HFFc6 (cell line): ENCODE measurements around the gene BHLHE40. TPM values are rescaled to one million over a fixed set of nuclear protein-coding genes. Genes with fewer than 3 reads are reported as not detected.

Experiments
- DNase-seq: peaks from one replicate; pipeline ENCODE4 v3.0.0-alpha.2; 2018
- H3K27ac Mint-ChIP-seq: 2 replicates; pipeline ENCODE4 v1.8.0; 2020; ENCODE audit warnings: mild to moderate bottlenecking, mixed read lengths
- H3K27me3 Mint-ChIP-seq: 2 replicates; pipeline ENCODE4 v1.8.0; 2021; ENCODE audit warnings: mild to moderate bottlenecking, moderate library complexity, mixed read lengths; ENCODE audit not compliant: insufficient read depth
- H3K36me3 Mint-ChIP-seq: 2 replicates; pipeline ENCODE4 v1.8.0; 2021; ENCODE audit warnings: low read depth, mixed read lengths
- H3K4me1 Mint-ChIP-seq: 2 replicates; pipeline ENCODE4 v1.8.0; 2020; ENCODE audit warnings: low read depth, mixed read lengths
- H3K4me3 Mint-ChIP-seq: 2 replicates; pipeline ENCODE4 v1.8.0; 2020; ENCODE audit warnings: mild to moderate bottlenecking, moderate library complexity, mixed read lengths
- H3K9me3 Mint-ChIP-seq: 2 replicates; pipeline ENCODE4 v1.8.0; 2020; ENCODE audit warnings: mild to moderate bottlenecking, mixed read lengths
- CTCF ChIP-seq: fragments of 200-600 bp; sonication (generic); IDR thresholded peaks from 2 replicates; pipeline ENCODE4 v1.5.0; 2021; ENCODE audit warnings: antibody characterized with exemption, mild to moderate bottlenecking
- total RNA-seq, 6 experiments: library from RNA; stranded (reverse); fragmentation: NEBNext Ultra II Directional; extraction: Animal tissue kit (Norgen Biotek cat#: 25700); gene quantifications; 2 replicates in 1 of 6; 3 replicates in 5 of 6; pipeline ENCODE4 v1.2.3, GENCODE V29; 2021

The BHLHE40 gene
- total RNA-seq, 6 experiments from 2014 or later, result 10.2 to 11.8 (median 10.7) TPM

GRCh38 chr3:4978204-4978965 lies 852 bp upstream of the BHLHE40 start:
- no peaks in the 10 kb centered on the region for H3K9me3 Mint-ChIP-seq
- H3K27me3 Mint-ChIP-seq, result no peaks in the 10 kb centered on the region; the same call in 1 of the 2 replicates
- peak overlapping the region; percentile 99 for H3K4me3 Mint-ChIP-seq
- H3K27ac Mint-ChIP-seq, result peak overlapping the region; percentile 97
- peaks cover 11% of the 10 kb centered on the region for H3K36me3 Mint-ChIP-seq
- DNase-seq, result peak; percentile 95
- peaks cover 52% of the 10 kb centered on the region for H3K4me1 Mint-ChIP-seq
- peak; percentile 11; the same call in 1 of the 2 replicates for TF ChIP-seq CTCF

DNA sequence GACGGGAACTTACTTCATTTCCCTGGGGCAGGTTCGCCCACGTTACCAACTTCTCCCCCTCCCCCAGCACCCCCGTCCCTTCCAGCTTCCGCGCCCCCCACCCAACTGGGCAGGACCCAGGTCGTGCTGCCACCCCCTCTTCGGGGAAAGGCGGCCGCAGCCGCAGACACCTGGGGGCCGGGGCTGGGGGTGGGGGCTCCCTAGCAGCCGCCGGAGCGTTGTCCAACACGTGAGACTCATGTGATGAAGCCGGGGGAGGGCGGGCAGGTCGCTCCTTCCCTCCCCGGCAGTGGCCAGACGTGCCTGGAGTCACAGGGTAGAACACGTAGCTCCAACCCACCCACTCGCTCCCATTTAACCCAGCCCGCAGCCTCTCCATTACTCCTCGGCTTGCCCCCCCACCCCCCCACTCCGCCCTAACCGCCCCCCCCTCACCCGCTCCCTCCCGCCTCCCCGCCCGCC lies 240 bp upstream of the BHLHE40 start:
- Mint-ChIP-seq H3K27ac (peak overlapping the region; percentile 97), H3K36me3 (peaks cover 16% of the 10 kb centered on the region), H3K4me1 (peaks cover 58% of the 10 kb centered on the region), H3K4me3 (peak overlapping the region; percentile 99), H3K9me3 (no peaks in the 10 kb centered on the region), H3K27me3 (no peaks in the 10 kb centered on the region; the same call in 1 of the 2 replicates)
- no peak for TF ChIP-seq CTCF
- peak; percentile 95 for DNase-seq

DNA sequence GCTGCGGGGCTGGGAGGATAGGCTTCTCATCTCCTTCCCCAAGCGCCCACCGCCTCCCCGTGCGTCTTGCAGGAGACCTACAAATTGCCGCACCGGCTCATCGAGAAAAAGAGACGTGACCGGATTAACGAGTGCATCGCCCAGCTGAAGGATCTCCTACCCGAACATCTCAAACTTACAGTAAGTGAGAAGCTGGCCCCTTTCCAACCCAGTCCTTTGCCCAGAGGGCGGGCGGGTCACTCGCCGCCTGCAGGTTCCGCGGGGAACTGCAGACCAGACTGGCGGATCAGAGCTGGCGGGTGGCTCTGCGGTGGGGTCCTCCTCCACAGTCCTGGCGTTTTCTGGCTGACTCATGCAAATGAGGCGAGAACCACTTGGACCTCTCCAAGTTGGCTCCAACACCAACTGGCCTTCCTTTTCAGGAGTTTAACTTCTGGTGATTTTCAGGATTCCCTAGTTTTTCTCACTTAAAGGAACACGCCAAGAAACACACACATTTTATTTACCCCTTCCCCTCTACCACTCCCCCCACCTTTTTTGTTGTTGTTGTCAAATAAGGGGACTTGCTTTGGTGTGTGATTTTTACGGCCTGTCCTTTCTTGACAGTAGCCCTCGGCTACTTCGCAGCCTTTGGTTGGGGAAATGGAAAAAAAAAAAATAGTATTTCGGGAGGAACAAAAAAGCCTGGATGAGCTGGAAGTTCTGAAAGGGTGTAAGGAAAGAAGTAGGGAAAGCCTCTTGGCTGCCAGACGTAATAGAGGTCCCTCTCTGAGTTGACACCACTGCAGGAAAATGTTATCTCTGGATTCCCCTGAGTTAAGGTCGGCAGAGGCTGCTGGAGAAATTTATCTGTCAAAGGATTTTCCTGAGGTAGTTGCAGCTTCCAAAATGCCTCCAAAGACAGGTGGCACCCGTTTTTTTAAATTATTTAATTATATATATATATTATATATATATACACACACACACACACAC lies 1.3 kb downstream of the BHLHE40 start:
- Mint-ChIP-seq H3K4me1 (peaks cover 70% of the 10 kb centered on the region), H3K4me3 (peak overlapping the region; percentile 99), H3K27me3 (no peaks in the 10 kb centered on the region; the same call in 1 of the 2 replicates), H3K36me3 (peaks cover 21% of the 10 kb centered on the region), H3K27ac (peak overlapping the region; percentile 97), H3K9me3 (no peaks in the 10 kb centered on the region)
- peak; percentile 98 for TF ChIP-seq CTCF
- peak; percentile 92 for DNase-seq

DNA sequence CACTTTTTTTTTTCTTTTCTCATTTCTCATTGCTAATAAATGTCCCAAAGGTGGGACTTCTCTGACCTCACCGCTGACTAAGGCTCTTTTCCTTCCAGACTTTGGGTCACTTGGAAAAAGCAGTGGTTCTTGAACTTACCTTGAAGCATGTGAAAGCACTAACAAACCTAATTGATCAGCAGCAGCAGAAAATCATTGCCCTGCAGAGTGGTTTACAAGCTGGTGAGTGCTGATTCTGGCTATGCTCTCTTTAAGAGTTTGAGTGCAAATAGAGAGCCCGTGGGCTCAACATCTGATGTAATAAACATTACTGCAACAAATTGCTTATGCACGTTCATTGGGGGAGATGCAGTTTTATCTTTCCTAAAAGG lies 2.0 kb downstream of the BHLHE40 start:
- Mint-ChIP-seq H3K4me1 (peaks cover 78% of the 10 kb centered on the region), H3K36me3 (peaks cover 21% of the 10 kb centered on the region), H3K9me3 (no peaks in the 10 kb centered on the region), H3K4me3 (peak overlapping the region; percentile 99), H3K27me3 (no peaks in the 10 kb centered on the region; the same call in 1 of the 2 replicates), H3K27ac (peak overlapping the region; percentile 72)
- TF ChIP-seq CTCF, result no peak
- no peak for DNase-seq

DNA sequence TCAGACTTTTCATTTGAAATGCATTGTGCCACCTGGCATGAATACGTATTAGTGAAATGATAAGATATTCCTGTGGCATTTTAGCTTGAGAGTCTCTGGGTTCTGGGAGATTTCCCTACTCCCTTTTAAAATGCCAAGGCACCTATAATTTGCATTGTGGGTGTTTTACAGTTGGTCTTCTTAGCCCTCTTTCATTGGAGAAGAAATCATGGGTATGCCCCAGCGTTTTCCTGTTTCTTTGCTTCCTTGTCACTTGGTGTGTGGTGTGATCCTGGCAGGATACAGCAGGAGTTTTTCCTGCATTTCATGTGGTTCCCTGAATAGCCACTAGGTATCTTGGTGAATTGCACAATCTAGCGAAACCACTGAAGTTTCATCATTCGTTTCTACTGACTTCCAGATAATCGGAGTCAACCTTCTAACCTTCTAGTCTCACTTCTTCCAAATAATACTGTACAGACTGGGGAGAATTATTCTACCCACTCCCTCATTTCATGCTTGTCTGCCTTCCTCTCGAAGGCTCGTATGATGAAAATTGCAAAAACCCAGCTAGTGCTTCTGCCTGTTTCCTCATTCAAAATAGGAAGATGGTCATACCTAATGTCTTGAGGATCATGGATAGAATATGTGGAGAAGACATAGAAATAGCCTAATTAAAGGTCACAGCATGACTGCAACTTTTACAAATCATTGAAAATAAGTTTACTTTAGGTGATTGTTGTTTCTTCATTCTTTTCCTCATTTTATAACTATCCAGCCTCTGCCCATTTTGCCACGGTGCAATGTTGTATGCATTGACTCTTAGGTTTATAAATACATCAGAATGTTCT lies 2.6 kb downstream of the BHLHE40 start:
- H3K36me3 Mint-ChIP-seq, result peaks cover 21% of the 10 kb centered on the region
- peaks cover 79% of the 10 kb centered on the region for H3K4me1 Mint-ChIP-seq
- H3K27me3 Mint-ChIP-seq, result no peaks in the 10 kb centered on the region; the same call in 1 of the 2 replicates
- TF ChIP-seq CTCF, result peak; percentile 74
- peak; percentile 63 for DNase-seq
- no peaks in the 10 kb centered on the region for H3K9me3 Mint-ChIP-seq
- peak overlapping the region; percentile 72 for H3K27ac Mint-ChIP-seq
- H3K4me3 Mint-ChIP-seq, result peak overlapping the region; percentile 99
